ENCODE measurements around the gene CD69. TPM values are rescaled to one million over a fixed set of nuclear protein-coding genes. Genes with fewer than 3 reads are reported as not detected.
A peak's percentile ranks its signal among the peaks of the same experiment; 100 is the strongest.

CD69 gene
- total RNA-seq, 1 experiment from 2014 or later = 2.6 TPM

DNA sequence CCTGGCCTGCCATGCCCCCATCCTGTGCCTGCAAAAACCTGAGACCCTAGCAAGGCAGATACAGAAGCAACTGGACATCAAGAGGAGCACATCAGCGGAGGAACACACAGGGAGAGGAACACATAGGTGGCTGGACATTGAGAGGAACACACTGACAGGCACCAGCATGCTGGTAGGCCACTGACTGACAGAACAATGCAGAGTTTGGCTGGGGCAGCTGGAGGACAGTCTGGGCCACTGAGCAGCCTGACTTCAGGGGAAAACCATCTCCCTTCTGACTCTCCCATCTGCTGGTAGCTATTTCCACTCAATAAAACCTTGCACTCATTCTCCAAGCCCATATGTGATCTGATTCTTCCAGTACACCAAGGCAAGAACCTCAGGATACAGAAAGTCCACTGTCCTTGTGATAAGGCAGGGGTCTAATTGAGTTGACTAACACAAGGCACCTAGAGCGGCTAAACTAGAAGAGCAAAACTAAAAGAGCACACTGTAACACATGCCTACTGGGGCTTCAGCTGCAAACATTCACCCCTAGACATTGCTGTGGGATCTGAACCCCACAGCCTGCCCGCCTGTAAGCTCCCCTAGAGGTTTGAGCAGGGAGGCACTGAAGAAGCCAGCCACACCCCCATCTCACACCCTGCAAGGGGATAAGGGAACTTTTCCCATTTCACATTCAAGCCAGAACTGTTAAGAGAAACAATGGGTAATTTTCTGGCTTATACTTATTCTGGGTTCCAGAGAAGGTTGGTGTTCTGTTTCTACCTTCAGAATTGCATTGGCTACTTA, 49.9 kb downstream of the CD69 start:
- TF ChIP-seq, protein P1, sequence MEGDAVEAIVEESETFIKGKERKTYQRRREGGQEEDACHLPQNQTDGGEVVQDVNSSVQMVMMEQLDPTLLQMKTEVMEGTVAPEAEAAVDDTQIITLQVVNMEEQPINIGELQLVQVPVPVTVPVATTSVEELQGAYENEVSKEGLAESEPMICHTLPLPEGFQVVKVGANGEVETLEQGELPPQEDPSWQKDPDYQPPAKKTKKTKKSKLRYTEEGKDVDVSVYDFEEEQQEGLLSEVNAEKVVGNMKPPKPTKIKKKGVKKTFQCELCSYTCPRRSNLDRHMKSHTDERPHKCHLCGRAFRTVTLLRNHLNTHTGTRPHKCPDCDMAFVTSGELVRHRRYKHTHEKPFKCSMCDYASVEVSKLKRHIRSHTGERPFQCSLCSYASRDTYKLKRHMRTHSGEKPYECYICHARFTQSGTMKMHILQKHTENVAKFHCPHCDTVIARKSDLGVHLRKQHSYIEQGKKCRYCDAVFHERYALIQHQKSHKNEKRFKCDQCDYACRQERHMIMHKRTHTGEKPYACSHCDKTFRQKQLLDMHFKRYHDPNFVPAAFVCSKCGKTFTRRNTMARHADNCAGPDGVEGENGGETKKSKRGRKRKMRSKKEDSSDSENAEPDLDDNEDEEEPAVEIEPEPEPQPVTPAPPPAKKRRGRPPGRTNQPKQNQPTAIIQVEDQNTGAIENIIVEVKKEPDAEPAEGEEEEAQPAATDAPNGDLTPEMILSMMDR (IDR thresholded peaks at IDR 0.05; ENCODE audit: unreplicated experiment) = no peak
- no peak overlapping the region for H3K4me3 Mint-ChIP-seq (ENCODE audit: low read depth, unreplicated experiment)
- CTCF ChIA-PET = interaction anchor here (1.4 kb wide), 1 partner anchor 11 kb away, joined by 3 read pairs; no protein-coding TSS in a partner anchor
- no peak for DNase-seq
- no peaks in the 10 kb centered on the region for H3K9me3 Mint-ChIP-seq (ENCODE audit: low read depth, unreplicated experiment)
- intact Hi-C loops (cut with micrococcal nuclease; ENCODE audit: unreplicated experiment) = no loop called here
- no TSS peak for BruUV-seq (replicated peaks)
- H3K36me3 Mint-ChIP-seq (ENCODE audit: insufficient read depth, unreplicated experiment) = no peaks in the 10 kb centered on the region
- H3K27me3 Mint-ChIP-seq (ENCODE audit: unreplicated experiment) = no peaks in the 10 kb centered on the region
- peaks cover 23% of the 10 kb centered on the region for H3K4me1 Mint-ChIP-seq (ENCODE audit: low read depth, unreplicated experiment)
- H3K27ac Mint-ChIP-seq (ENCODE audit: unreplicated experiment) = no peak overlapping the region

DNA sequence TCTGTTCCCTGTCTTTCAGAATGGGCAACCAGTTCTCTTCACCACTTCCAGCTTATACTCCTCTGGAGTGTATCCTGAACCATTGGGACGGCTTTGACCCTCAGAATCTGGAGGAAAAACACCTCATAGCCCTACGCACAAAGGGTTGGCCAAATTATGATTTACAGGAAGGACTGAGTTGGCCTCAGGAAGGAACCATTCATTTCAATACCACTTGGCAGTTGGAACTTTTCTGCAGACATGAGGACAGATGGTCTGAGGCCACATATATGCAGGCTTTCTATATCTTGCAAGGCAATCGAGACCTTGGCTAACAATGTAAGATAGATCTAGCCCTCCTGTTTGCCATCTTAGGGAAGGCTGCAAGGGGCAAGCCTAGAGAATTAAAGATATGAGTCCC, 51.8 kb downstream of the CD69 start:
- TF ChIP-seq, protein P1 (IDR thresholded peaks at IDR 0.05; ENCODE audit: unreplicated experiment) = no peak

DNA sequence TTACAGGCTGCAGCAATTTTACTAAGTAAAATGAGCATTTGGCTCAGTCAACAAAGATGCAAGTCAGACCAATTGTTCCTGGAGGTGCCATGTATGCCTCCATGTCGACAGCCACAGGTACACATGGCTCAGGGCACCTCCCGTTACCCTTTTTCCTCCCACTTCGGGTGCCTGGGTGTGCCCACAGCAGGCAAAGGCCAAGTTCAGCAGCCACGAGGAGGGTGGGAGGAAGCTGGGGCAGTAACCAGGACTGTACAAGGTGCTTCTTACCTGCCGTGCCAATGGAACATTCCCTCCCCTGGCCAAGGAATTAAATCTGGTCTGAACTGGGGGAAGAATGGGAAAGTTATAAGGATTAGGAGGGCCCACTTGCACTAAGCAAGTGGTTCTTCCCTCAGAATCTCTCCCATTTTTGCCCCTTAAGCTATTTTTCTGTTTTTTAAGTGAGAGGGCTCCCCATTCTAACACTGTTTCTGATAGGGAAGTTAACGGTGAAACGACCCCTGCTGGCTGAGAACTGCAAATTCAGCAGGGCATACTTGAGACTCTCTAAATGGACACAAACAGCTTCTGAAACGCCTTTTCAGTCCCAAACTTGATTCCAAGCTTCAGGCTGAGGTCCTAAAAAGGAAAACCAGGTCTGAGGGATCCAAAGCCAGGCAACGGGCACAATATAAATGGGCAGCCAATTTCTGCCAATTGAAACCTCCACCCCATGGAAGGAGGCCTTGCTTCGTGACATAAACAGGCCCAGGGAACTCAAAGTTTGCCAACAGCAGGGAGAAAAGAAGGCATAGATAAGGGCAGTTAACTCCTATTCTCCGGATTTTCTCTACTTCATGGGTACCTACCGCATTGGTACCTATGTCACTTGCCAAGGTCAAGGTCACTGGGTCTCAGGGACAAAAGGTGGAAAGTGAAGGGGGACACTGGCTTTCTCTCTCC, 52.6 kb downstream of the CD69 start:
- peaks cover 25% of the 10 kb centered on the region for H3K4me1 Mint-ChIP-seq (ENCODE audit: low read depth, unreplicated experiment)
- H3K27me3 Mint-ChIP-seq (ENCODE audit: unreplicated experiment) = no peaks in the 10 kb centered on the region
- peak; percentile 52 for DNase-seq
- no peak overlapping the region for H3K27ac Mint-ChIP-seq (ENCODE audit: unreplicated experiment)
- H3K36me3 Mint-ChIP-seq (ENCODE audit: insufficient read depth, unreplicated experiment) = no peaks in the 10 kb centered on the region
- TF ChIP-seq, protein P1 (IDR thresholded peaks at IDR 0.05; ENCODE audit: unreplicated experiment) = peak; percentile 78
- no peaks in the 10 kb centered on the region for H3K9me3 Mint-ChIP-seq (ENCODE audit: low read depth, unreplicated experiment)
- CTCF ChIA-PET = interaction anchor here (0.6 to 2.3 kb wide), 8 partner anchors 9 to 1079 kb away, joined by 3 to 8 read pairs (median 4); no protein-coding TSS in a partner anchor
- H3K4me3 Mint-ChIP-seq (ENCODE audit: low read depth, unreplicated experiment) = no peak overlapping the region
- BruUV-seq (replicated peaks) = no TSS peak
- intact Hi-C loops (cut with micrococcal nuclease; ENCODE audit: unreplicated experiment) = loop anchor here (1.0 to 5.0 kb wide), 2 partner anchors 74 to 376 kb away; no protein-coding TSS in a partner anchor

More for the DNA sequence above, 51.8 kb downstream of the CD69 start:
- H3K4me1 Mint-ChIP-seq (ENCODE audit: low read depth, unreplicated experiment) = peaks cover 25% of the 10 kb centered on the region
- CTCF ChIA-PET = interaction anchor here (1.0 to 2.3 kb wide), 6 partner anchors 8 to 377 kb away, joined by 3 to 8 read pairs (median 4); no protein-coding TSS in a partner anchor
- H3K4me3 Mint-ChIP-seq (ENCODE audit: low read depth, unreplicated experiment) = no peak overlapping the region
- intact Hi-C loops (cut with micrococcal nuclease; ENCODE audit: unreplicated experiment) = loop anchor here (1.0 to 5.0 kb wide), 2 partner anchors 75 to 377 kb away; no protein-coding TSS in a partner anchor
- H3K27me3 Mint-ChIP-seq (ENCODE audit: unreplicated experiment) = no peaks in the 10 kb centered on the region
- no TSS peak for BruUV-seq (replicated peaks)
- no peak overlapping the region for H3K27ac Mint-ChIP-seq (ENCODE audit: unreplicated experiment)
- H3K36me3 Mint-ChIP-seq (ENCODE audit: insufficient read depth, unreplicated experiment) = no peaks in the 10 kb centered on the region
- no peaks in the 10 kb centered on the region for H3K9me3 Mint-ChIP-seq (ENCODE audit: low read depth, unreplicated experiment)
- no peak for DNase-seq

DNA sequence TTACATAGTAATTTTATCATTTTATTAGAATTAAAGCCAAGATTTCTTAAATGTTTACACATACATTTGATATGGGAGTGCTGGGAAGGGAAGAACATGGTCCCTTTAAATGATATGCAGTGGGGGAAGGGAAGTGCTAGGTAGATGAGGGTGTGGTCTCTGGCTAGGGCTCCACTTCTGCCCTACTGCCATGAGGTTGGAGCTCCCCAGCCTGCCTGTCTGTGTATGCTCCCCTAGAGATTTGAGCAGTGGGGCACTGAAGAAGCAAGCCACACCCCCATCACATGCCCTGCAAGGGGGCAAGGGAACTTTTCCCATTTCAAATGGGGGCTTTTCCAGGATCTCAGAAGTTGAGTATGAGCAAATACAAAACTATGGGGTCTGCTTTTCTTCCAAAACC, 53.3 kb downstream of the CD69 start:
- Mint-ChIP-seq H3K36me3 (ENCODE audit: insufficient read depth, unreplicated experiment) (no peaks in the 10 kb centered on the region), H3K27ac (ENCODE audit: unreplicated experiment) (no peak overlapping the region), H3K9me3 (ENCODE audit: low read depth, unreplicated experiment) (no peaks in the 10 kb centered on the region), H3K4me3 (ENCODE audit: low read depth, unreplicated experiment) (no peak overlapping the region), H3K27me3 (ENCODE audit: unreplicated experiment) (no peaks in the 10 kb centered on the region), H3K4me1 (ENCODE audit: low read depth, unreplicated experiment) (peaks cover 25% of the 10 kb centered on the region)
- CTCF ChIA-PET = interaction anchor here (1.4 to 2.3 kb wide), 2 partner anchors 35 to 376 kb away, joined by 6 to 8 read pairs; no protein-coding TSS in a partner anchor
- intact Hi-C loops (cut with micrococcal nuclease; ENCODE audit: unreplicated experiment) = loop anchor here (5.0 kb wide), 1 partner anchor 375 kb away; no protein-coding TSS in a partner anchor
- TF ChIP-seq, protein P1 (IDR thresholded peaks at IDR 0.05; ENCODE audit: unreplicated experiment) = no peak
- no peak for DNase-seq
- BruUV-seq (replicated peaks) = no TSS peak
